ENCODE results near the gene IFNA10.
A peak's percentile ranks its signal among the peaks of the same experiment; 100 is the strongest.
"Not testable (repeated sequence)": the region's sequence is repeated elsewhere in the genome, so short reads cannot be mapped to it uniquely, and the experiment has no call there.

The IFNA10 gene

GRCh38 chr9:21182810-21183736 lies 23.9 kb downstream of the IFNA10 start:
- not testable (repeated sequence) for H4K8ac ChIP-seq (ENCODE audit: low read depth, low read length); H3K27ac ChIP-seq (ENCODE audit: low read depth, low read length); H3K4me1 ChIP-seq (ENCODE audit: control insufficient read depth, low read depth, low read length); H2AK5ac ChIP-seq (ENCODE audit: low read length); H3K79me1 ChIP-seq (ENCODE audit: low read length); H3K79me2 ChIP-seq (ENCODE audit: control insufficient read depth, insufficient read depth, low read length); H3K4ac ChIP-seq (ENCODE audit: low read depth, low read length); H2BK5ac ChIP-seq (ENCODE audit: low read length); H3K9ac ChIP-seq (ENCODE audit: low read length); H3K27me3 ChIP-seq (ENCODE audit: insufficient read depth, low read length, poor library complexity); H3K23ac ChIP-seq (ENCODE audit: low read length); H3K4me2 ChIP-seq (ENCODE audit: low read length); H2BK15ac ChIP-seq (replicated peaks; ENCODE audit: low read depth); H2BK120ac ChIP-seq (ENCODE audit: low read depth, low read length); H3K56ac ChIP-seq (ENCODE audit: low read length); H3K18ac ChIP-seq (ENCODE audit: low read length); H3K4me3 ChIP-seq (ENCODE audit: low read length); H4K5ac ChIP-seq (ENCODE audit: low read length); H3K36me3 ChIP-seq (ENCODE audit: control insufficient read depth, insufficient read depth, low read length)
- no CpG with 5 or more reads among the region's 4 CpGs for WGBS (ENCODE audit: extremely low coverage, insufficient coverage, low lambda C conversion rate)
- DNase-seq = peak; percentile 39

GRCh38 chr9:21174671-21175070 lies 32.3 kb downstream of the IFNA10 start:
- H3K79me2 ChIP-seq (ENCODE audit: control insufficient read depth, insufficient read depth, low read length) = no peaks in the 10 kb centered on the region
- H3K4me1 ChIP-seq (ENCODE audit: control insufficient read depth, low read depth, low read length) = no peaks in the 10 kb centered on the region
- no peak overlapping the region for H2BK5ac ChIP-seq (ENCODE audit: low read length)
- no peak overlapping the region for H3K18ac ChIP-seq (ENCODE audit: low read length)
- no peaks in the 10 kb centered on the region for H3K27me3 ChIP-seq (ENCODE audit: insufficient read depth, low read length, poor library complexity)
- no peak overlapping the region for H3K4ac ChIP-seq (ENCODE audit: low read depth, low read length)
- H2BK15ac ChIP-seq (replicated peaks; ENCODE audit: low read depth) = no peak overlapping the region
- no peak overlapping the region for H4K8ac ChIP-seq (ENCODE audit: low read depth, low read length)
- H2AK5ac ChIP-seq (ENCODE audit: low read length) = no peak overlapping the region
- no peak overlapping the region for H3K4me3 ChIP-seq (ENCODE audit: low read length)
- no peak overlapping the region for H3K27ac ChIP-seq (ENCODE audit: low read depth, low read length)
- no peaks in the 10 kb centered on the region for H3K36me3 ChIP-seq (ENCODE audit: control insufficient read depth, insufficient read depth, low read length)
- H3K79me1 ChIP-seq (ENCODE audit: low read length) = no peaks in the 10 kb centered on the region
- no peak overlapping the region for H3K4me2 ChIP-seq (ENCODE audit: low read length)
- H3K9ac ChIP-seq (ENCODE audit: low read length) = no peak overlapping the region
- no peak overlapping the region for H3K23ac ChIP-seq (ENCODE audit: low read length)
- no peak overlapping the region for H4K5ac ChIP-seq (ENCODE audit: low read length)
- WGBS (ENCODE audit: extremely low coverage, insufficient coverage, low lambda C conversion rate) = no CpG with 5 or more reads among the region's 2 CpGs
- H2BK120ac ChIP-seq (ENCODE audit: low read depth, low read length) = no peak overlapping the region
- no peak for DNase-seq
- H3K56ac ChIP-seq (ENCODE audit: low read length) = no peak overlapping the region

- no peak overlapping the region for H3K27ac ChIP-seq (ENCODE audit: low read depth, low read length)
- H3K4ac ChIP-seq (ENCODE audit: low read depth, low read length) = no peak overlapping the region
- no peaks in the 10 kb centered on the region for H3K27me3 ChIP-seq (ENCODE audit: insufficient read depth, low read length, poor library complexity)
Measured at GRCh38 chr9:21172156-21172555, 34.8 kb downstream of the IFNA10 start.

GRCh38 chr9:21171351-21171750 lies 35.6 kb downstream of the IFNA10 start:
- Histone ChIP-seq H3K23ac (ENCODE audit: low read length) (no peak overlapping the region), H4K5ac (ENCODE audit: low read length) (no peak overlapping the region), H3K4ac (ENCODE audit: low read depth, low read length) (no peak overlapping the region), H2BK5ac (ENCODE audit: low read length) (no peak overlapping the region), H3K56ac (ENCODE audit: low read length) (no peak overlapping the region), H3K36me3 (ENCODE audit: control insufficient read depth, insufficient read depth, low read length) (no peaks in the 10 kb centered on the region), H3K18ac (ENCODE audit: low read length) (no peak overlapping the region), H2BK15ac (replicated peaks; ENCODE audit: low read depth) (no peak overlapping the region), H3K79me2 (ENCODE audit: control insufficient read depth, insufficient read depth, low read length) (no peaks in the 10 kb centered on the region), H3K4me1 (ENCODE audit: control insufficient read depth, low read depth, low read length) (no peaks in the 10 kb centered on the region), H3K9ac (ENCODE audit: low read length) (no peak overlapping the region), H3K27ac (ENCODE audit: low read depth, low read length) (no peak overlapping the region), H2BK120ac (ENCODE audit: low read depth, low read length) (no peak overlapping the region), H2AK5ac (ENCODE audit: low read length) (no peak overlapping the region), H3K27me3 (ENCODE audit: insufficient read depth, low read length, poor library complexity) (no peaks in the 10 kb centered on the region), H3K4me3 (ENCODE audit: low read length) (no peak overlapping the region), H3K79me1 (ENCODE audit: low read length) (no peaks in the 10 kb centered on the region), H3K4me2 (ENCODE audit: low read length) (no peak overlapping the region), H4K8ac (ENCODE audit: low read depth, low read length) (no peak overlapping the region)
- DNase-seq = no peak
- no CpG with 5 or more reads among the region's 1 CpG for WGBS (ENCODE audit: extremely low coverage, insufficient coverage, low lambda C conversion rate)

More at GRCh38 chr9:21172156-21172555, 34.8 kb downstream of the IFNA10 start:
- Histone ChIP-seq H3K18ac (ENCODE audit: low read length) (no peak overlapping the region), H3K79me1 (ENCODE audit: low read length) (no peaks in the 10 kb centered on the region), H2BK15ac (replicated peaks; ENCODE audit: low read depth) (no peak overlapping the region), H3K4me2 (ENCODE audit: low read length) (no peak overlapping the region), H2AK5ac (ENCODE audit: low read length) (no peak overlapping the region), H2BK120ac (ENCODE audit: low read depth, low read length) (no peak overlapping the region), H3K23ac (ENCODE audit: low read length) (no peak overlapping the region), H3K9ac (ENCODE audit: low read length) (no peak overlapping the region), H3K36me3 (ENCODE audit: control insufficient read depth, insufficient read depth, low read length) (no peaks in the 10 kb centered on the region), H3K4me3 (ENCODE audit: low read length) (no peak overlapping the region), H3K4me1 (ENCODE audit: control insufficient read depth, low read depth, low read length) (no peaks in the 10 kb centered on the region), H4K5ac (ENCODE audit: low read length) (no peak overlapping the region), H2BK5ac (ENCODE audit: low read length) (no peak overlapping the region), H3K79me2 (ENCODE audit: control insufficient read depth, insufficient read depth, low read length) (no peaks in the 10 kb centered on the region), H3K56ac (ENCODE audit: low read length) (no peak overlapping the region), H4K8ac (ENCODE audit: low read depth, low read length) (no peak overlapping the region)
- no CpG with 5 or more reads among the region's 3 CpGs for WGBS (ENCODE audit: extremely low coverage, insufficient coverage, low lambda C conversion rate)
- no peak for DNase-seq

- H3K4me1 ChIP-seq (ENCODE audit: control insufficient read depth, low read depth, low read length); H3K79me1 ChIP-seq (ENCODE audit: low read length); H3K56ac ChIP-seq (ENCODE audit: low read length); H3K4me3 ChIP-seq (ENCODE audit: low read length); H2BK15ac ChIP-seq (replicated peaks; ENCODE audit: low read depth); H2AK5ac ChIP-seq (ENCODE audit: low read length); H3K23ac ChIP-seq (ENCODE audit: low read length); H3K79me2 ChIP-seq (ENCODE audit: control insufficient read depth, insufficient read depth, low read length); H3K18ac ChIP-seq (ENCODE audit: low read length); H3K4ac ChIP-seq (ENCODE audit: low read depth, low read length); H3K27ac ChIP-seq (ENCODE audit: low read depth, low read length); H3K27me3 ChIP-seq (ENCODE audit: insufficient read depth, low read length, poor library complexity); H3K9ac ChIP-seq (ENCODE audit: low read length); H2BK5ac ChIP-seq (ENCODE audit: low read length); H2BK120ac ChIP-seq (ENCODE audit: low read depth, low read length); H3K4me2 ChIP-seq (ENCODE audit: low read length); H4K5ac ChIP-seq (ENCODE audit: low read length); DNase-seq; H4K8ac ChIP-seq (ENCODE audit: low read depth, low read length); H3K36me3 ChIP-seq (ENCODE audit: control insufficient read depth, insufficient read depth, low read length): not testable (repeated sequence)
- WGBS (ENCODE audit: extremely low coverage, insufficient coverage, low lambda C conversion rate) = no CpG with 5 or more reads among the region's 2 CpGs
Measured at GRCh38 chr9:21166560-21166959, 40.4 kb downstream of the IFNA10 start, which contains the start of gene IFNA21. IFNA21 (minus strand) TSS chr9:21166660; CDS start chr9:21166612, 48 bp downstream.

Measured in mesendoderm (in vitro differentiated cells).